ENCODE data around the gene AUTS2.

DNA sequence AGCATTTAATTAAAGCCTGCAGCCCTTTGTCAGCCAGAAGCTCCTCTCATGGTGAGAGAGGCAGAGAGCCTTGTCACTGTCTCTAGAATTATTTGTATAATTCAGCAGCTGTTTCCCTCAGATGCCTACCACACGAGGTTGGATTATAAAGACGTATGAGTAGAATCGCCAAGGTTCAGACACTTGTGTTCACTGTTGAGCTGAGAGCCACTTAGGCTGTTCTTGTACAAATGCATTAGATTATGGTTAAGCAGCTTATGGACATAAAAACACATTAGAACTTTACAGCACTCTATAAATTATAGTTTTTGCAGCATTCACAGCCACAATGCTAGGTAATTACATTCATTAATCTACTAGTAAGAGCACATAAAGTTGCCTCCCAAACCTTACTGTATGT, 282.6 kb downstream of the AUTS2 start:
- no peak for TF ChIP-seq CTCF (IDR thresholded peaks at IDR 0.05)
- no peak for TF ChIP-seq POLR2A (IDR thresholded peaks at IDR 0.05)
